NCI-H1417 (cell line): ENCODE measurements around the gene SDK1.

Experiments
- DNase-seq, 3 experiments: peaks; one replicate each; lab custom pipeline; 2025; lab: John Stamatoyannopoulos, UW

Gene SDK1, protein sequence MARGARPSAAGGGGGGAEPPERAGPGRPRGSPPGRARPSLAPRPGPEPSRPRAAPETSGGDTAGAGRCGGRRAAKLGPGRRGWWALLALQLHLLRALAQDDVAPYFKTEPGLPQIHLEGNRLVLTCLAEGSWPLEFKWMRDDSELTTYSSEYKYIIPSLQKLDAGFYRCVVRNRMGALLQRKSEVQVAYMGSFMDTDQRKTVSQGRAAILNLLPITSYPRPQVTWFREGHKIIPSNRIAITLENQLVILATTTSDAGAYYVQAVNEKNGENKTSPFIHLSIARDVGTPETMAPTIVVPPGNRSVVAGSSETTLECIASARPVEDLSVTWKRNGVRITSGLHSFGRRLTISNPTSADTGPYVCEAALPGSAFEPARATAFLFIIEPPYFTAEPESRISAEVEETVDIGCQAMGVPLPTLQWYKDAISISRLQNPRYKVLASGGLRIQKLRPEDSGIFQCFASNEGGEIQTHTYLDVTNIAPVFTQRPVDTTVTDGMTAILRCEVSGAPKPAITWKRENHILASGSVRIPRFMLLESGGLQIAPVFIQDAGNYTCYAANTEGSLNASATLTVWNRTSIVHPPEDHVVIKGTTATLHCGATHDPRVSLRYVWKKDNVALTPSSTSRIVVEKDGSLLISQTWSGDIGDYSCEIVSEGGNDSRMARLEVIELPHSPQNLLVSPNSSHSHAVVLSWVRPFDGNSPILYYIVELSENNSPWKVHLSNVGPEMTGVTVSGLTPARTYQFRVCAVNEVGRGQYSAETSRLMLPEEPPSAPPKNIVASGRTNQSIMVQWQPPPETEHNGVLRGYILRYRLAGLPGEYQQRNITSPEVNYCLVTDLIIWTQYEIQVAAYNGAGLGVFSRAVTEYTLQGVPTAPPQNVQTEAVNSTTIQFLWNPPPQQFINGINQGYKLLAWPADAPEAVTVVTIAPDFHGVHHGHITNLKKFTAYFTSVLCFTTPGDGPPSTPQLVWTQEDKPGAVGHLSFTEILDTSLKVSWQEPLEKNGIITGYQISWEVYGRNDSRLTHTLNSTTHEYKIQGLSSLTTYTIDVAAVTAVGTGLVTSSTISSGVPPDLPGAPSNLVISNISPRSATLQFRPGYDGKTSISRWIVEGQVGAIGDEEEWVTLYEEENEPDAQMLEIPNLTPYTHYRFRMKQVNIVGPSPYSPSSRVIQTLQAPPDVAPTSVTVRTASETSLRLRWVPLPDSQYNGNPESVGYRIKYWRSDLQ (N-terminal part only)

DNA sequence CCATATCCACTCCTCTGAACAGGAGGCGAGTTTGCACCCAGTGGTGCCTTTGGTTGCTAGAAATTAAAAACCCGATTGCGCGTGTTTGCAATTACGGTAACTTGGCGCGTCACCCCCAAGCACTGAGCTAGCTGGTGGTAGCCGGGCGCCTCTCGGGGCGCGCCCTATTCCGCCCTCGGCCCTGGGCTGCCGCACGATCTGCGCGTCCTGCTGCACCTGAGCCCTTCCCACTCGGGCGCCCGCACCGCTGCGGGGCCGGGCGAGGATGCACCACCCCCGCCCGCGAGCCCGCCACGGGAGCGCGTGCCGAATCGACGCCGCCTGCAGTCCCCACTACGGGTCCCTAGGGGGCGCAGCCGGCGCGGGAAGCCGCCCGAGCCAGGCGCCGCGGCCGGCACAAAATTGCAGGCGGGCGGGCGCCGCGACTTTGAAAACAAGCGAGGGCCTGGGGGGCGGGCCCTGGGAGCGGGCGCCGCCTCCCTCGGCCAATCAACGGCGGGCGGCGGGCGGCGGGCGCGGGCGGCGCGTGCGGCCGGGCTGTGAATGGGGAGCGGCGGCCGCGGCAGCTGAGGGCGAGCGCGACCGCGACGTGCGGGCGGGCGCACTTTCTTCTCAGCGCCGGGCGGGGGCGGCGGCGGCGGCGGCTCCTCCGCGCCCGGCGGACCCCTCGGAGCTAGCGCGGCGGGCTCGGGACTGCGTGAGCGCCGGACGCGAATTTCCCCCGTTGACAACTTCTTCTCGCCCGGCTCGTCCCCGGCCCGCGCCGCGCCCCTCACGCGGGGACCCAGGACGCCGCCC lies at the start of gene SDK1:
Gene SDK1, plus strand, starts transcription at position 602 of the 798 bp plus-strand sequence. CDS start 335 bp downstream, outside the sequence.
- DNase-seq, result peak; percentile 97 to 98 (median 97)

DNA sequence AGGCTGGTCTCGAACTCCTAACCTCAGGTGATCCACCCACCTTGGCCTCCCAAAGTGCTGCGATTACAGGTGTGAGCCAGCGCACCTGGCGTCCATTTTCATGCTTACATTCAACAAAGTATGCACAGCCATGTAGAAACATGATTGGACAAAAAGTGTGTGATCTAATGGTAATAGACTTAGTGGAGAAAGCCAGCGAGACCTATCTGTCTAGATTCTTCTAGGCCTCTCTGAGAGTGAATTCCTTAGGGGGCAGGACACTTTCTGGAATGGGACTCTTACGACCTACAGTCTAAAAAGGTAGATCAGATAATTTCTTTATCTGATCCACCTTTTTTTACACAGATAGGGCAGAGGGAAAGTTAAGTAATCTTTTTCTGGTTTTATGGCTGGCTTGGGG lies 46.3 kb upstream of the SDK1 start:
- DNase-seq, result no peak

DNA sequence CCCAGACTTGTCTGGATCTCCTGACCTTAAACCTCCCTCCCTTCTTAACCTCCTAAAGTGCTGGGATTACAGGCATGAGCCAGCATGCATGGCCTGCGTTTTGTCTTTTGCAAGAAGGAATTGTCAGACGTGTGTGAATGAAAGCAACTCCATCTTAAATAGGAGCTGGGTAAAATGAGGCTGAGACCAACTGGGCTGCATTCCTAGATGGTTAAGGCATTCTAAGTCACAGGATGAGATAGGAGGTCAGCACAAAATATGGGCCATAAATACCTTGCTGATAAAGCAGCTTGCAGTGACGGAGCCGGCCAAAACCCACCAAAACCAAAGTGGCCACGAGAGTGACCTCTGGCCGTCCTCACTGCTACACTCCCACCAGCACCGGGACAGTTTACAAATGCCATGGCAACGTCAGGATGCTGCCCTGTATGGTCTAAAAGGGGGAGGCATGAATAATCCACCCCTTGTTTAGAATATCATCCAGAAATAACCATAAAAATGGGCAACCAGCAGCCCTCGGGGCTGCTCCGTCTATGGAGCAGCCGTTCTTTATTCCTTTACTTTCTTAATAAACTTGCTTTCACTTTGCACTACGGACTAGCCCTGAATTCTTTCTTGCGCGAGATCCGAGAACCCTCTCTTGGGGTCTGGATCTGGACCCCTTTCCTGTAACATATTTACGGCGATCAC lies 41.2 kb upstream of the SDK1 start:
- DNase-seq, result no peak

DNA sequence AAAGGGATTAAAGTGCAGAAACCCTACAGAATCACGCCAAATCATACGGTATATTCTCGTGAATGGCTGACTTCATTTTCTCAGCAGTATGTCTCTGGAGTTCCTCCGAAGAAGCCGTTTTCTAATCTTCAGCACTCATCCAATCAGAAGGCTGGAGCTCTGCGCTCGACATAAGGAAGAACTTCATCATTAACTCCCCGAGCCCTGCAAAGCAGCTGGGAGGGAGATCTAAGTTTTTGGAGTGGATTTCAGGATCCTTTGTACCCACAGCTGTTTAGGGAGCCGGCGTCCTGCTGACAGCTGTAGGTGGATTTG lies 40.7 kb upstream of the SDK1 start:
- peak in 1 of 3 experiments; percentile 9 for DNase-seq

DNA sequence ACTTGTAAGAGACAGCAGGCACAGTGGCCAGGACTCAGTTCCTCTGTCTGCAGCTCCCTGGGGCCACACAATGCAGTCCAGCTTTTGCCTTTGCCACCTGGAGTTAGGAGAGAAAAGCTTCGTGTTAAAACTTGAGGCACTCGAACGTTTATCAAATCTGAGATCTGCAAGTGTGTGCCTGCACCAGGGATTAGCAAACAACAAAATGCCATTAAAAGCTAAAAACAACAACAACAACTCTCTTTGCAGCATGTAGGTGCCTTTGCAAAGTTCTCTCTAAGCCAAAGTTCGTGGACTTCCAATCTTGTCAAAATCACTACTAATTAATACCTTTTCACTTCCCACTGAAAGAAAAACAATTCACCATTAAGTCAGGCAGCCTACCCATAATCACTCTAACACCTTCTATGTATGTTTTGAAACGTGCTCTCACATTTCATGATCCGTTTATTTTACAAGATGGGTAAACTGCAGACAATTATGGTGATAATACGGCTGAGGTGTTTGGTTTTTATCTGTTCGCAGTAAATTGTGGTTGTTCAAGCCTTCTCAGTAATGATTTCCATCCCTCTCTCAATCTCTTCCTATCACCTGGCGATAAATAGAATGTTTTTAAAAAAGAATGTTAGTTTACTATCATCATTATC lies 36.2 kb upstream of the SDK1 start:
- DNase-seq, result peak; percentile 34 to 87 (median 66)

DNA sequence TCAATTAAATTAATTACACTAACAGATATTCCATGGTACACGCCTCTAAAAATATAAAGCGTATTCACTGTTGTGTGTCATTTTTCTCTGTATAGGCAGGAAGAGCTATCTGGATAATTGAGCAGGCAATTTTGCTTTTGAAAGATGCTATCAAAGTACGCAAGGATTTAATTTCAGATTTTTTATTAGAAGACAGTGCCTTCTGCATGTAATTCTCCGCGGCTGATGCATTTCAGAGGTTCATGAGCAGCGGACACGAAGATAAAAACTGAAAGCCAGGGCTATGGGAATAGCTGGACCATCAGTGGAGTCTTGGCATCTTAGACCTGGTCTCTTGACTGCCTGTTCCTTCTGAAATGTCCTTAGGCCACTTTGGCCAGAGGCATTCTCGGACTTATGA lies 35.7 kb upstream of the SDK1 start:
- peak in 1 of 3 experiments; percentile 27 for DNase-seq

DNA sequence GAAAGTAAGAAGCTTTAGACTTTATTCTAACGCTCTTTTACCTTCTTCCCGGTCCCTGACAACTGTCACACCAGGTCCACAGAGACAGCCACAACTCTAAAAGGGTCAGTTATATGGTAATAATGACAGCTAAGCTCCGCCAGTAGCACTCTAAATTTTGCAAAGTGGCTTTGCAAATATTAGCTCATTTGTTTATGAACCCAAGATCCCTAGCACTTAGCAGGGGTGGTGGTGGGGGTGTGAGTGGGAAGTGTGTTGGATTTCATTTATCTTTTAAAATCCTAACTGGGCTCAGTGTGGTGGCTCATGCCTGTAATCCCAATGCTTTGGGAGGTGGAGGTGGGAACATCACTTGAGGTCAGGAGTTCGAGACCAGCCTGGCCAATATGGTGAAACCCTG lies 34.8 kb upstream of the SDK1 start:
- peak; percentile 15 to 71 (median 32) for DNase-seq

DNA sequence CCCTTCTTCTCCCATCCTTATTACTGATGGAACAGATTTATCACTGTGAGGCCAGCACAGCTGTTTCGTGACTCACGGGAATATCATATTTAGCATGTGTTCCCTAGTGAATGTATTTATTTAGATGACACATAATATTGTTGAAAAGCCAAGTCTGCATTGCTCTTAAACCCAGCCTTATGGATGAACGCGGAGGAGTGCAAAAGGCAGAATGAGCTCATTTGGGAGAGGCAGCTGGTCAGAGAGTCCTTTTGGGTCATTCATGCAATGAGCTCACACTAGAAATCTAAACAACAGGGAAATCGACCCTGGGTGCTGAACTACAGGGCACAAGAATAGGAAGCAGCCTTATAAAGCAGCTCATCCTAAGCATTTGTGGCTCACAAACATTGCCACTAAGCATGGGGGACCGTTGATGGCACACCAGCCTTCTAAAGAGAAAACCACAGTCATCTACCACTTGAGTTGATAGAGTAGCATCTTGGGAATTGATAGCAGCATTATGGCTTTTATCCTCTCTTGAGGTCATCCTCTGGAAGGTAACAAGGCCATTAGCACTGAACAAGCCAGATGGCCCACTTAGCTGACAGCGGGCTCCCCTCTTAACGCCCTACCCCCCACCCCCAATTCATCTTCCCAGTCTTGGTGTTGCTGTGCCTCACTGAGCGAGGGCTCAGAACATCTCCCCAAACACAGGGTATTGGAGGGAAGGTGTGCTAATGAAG lies 32.9 kb upstream of the SDK1 start:
- DNase-seq, result peak; percentile 60 to 98 (median 94)

DNA sequence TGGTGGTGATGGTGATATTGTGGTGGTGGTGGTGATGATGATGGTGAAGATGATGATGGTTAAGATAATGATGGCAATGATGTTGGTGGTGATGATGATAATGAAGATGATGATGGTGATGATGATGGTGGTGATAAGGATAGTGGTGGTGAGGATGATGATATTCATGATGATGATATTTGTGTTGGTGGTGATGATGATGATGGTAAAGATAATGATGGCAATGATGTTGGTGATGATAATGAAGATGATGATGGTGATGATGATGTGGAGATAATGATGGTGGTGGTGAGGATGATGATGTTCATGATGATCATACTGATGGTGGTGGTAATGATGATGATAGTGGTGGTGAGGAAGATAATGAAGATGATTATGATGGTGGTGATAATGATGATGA lies 30.7 kb upstream of the SDK1 start:
- DNase-seq, result no peak

DNA sequence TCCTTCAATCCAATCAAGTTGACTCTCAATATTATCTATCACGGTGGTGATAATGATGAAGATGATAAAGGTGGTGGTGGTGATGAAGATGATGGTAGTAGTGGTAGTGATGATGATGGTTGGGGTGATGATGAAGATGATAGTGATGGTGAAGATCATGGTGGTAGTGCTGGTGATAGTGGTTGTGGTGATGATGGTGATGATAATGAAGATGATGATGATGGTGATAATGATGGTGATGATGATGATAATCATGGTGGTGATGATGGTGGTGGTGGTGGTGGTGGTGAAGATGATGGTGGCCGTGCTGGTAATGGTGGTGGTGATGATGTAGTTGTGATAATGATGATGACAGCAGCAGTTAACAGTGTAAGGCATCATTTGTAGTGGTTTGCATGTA lies 29.8 kb upstream of the SDK1 start:
- no peak for DNase-seq

DNA sequence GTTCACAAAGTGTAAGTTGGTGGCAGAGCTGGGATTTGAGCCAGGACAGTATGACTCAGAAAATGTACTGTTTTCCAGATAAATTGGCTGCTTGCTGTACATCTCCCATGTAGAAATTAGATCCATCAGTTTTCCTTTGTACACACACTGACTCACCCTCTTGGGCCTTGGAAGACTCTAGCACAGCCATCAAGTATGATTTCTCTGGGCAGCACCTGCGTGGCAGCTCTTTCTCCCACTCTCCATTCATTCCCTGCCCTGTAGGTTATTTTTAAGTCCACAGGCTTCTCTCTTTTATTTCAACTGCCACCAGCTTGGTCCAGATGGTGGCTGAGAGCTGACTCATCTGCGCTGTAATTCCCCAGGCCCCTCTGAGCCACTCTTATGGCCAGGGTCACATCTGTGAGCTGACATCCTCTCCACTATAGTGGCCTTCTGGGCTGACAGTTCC lies 28.3 kb upstream of the SDK1 start:
- DNase-seq, result peak in 2 of 3 experiments; percentile 23 to 54

DNA sequence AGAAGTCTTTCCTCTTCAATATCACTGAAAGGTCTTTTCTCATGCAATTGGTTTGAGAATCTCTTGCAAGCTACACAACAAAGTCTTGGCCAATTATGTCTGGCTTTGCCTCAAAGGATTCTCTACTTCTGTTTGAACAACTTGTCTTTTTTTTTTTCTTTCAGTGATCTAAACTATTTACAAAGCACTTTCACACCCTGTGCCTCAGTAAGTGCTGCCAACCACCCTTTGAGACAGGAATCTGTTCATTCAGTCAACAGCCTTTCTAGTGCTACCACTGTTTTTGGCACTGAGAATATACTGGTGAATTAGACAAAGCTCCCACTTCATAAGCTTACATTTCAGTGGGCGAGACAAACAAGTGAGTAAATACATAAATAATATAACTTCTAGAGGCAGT lies 26.9 kb upstream of the SDK1 start:
- peak in 1 of 3 experiments; percentile 51 for DNase-seq

DNA sequence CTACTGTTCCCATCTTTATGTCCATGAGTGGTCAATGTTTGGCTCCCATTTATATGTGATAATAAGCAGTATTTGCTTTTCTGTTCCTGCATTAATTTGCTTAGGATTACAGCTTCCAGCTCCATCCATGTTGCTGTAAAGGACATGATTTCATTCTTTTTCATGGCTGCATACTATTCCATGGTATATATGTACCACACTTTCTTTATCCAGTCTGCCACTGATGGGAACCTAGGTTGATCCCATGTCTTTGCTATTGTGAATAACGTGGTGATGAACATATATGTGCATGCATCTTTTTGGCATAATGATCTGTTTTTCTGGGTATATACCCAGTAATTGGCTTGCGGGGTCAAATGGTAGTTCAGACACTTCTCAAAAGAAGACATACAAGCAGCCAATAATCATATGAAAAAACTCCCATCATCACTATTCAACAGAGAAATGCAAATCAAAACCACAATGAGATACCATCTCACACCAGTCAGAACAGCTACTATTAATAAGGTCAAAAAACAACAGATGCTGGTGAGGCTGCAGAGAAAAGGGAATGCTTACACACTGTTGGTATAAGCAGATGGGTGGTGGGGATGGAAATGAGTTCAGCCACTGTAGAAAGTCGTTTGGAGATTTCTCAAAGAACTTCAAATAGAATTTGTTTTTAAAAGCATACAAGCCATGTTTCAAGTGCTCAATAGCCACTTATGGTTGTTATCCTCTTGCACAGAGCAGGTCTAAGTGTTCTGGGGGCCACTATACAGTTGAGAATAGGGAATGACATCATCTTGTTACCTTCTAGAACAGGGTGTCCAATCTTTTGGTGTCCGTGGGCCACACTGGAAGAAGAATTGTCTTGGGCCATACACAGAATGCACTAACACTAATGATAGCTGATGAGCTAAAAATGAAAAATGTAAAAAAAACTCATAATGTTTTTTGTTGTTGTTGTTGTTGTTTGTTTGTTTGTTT lies 23.2 kb upstream of the SDK1 start:
- peak in 2 of 3 experiments; percentile 19 to 84 for DNase-seq

DNA sequence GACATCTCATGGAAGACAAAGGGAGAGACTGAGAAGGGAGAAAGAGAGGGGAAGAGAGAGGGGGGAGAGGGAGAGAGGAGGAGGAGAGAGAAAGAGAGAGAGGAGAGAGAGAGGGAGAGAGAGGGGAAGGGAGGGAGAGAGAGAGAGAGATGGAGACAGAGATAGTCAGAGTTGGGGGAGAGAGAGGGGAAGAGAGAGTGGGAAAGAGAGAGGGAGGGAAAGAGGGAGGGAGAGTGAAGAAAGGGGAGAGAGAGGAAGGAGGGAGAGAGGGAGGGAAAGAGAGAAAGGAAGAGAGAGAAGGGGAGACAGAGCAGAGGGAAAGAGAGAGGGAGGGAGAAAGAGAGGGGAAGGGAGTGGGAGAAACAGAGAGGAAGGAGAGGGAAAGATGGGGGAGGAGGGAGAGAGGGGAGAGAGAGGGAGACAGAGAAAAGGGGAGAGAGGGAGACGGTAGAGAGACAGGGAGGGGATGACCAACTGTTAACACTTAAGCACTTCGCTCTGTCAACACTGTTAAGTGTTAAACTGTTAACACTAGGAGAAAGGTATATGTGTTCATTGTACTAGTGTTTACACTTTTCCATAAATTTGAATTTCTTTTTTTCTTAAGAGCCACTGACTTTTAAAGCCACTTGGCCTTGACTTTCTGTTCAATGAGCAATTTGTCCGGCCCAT lies 21.8 kb upstream of the SDK1 start:
- peak in 1 of 3 experiments; percentile 58 for DNase-seq

DNA sequence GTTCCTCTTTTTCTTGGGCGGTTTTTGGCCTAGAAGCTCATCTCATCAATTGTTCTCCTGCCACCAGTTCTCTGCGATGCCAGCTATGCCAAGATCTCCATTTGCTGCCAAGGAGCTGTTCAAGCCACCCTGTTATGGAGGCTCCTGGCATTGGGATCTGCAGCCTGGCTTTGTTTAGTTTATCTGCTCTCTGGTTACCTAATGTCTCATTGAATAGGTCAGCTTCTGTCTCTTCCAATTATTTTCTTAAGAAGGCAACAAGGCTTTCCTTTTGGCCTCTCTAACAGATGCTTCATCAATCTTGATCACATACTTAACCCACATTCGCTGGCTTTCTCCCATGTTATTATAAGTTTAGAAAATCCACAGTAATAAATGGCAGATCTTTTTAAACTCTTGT lies 20.6 kb upstream of the SDK1 start:
- DNase-seq, result no peak

DNA sequence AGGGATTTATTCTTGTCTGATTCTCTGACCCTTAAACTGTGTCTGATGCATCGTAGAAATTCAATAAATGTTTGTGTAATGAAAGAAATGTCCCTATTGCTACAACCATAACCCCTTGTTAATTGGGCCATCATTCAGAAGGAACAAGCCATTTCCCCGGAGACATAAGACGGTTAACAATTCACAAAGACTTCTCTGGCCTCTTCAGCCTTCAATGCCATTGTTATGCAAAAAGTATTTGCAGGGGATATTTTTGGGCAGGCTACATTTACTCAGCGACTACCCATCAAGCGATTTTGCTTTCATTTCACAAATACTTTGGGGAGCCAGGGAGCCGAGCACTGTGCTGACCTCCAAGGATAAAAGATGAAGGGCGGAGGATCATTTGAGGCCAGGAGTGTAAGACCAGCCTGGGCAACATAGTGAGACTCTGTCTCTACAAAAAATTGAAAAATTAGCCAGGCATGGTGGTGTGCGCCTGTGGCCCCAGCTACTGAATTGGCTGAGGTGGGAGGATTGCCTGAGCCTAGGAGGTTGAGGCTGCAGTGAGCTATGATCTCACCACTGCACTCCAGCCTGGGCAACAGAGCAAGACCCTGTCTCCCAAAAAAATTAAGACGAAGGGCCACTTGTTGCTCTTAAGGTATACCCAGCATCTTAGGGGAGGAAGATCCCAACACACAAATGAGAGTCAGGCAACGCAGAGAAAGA lies 20.0 kb upstream of the SDK1 start:
- DNase-seq, result no peak

DNA sequence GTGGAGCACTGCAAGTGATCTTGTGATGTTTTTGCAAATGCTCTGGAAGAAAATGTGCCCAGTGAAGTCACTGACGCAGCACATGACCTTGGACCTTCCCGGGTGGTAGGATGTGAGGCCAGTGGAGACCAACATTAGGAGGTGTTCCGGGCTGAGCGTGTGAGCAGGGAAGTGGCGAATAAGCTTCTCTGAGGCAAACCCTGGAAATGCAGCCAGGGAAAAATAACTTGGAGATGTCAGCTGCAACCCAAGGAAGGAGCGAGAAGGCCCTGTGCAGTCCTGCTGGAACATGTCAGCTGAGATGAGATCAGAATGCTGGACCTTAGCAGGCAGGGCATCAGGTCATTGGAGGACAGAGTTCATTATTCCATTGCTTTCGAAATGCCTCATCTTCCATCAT lies 18.6 kb upstream of the SDK1 start:
- no peak for DNase-seq
